Osteoblast (primary cell): ENCODE data around the gene TBX10. TPM values are rescaled to one million over a fixed set of nuclear protein-coding genes. Genes with fewer than 3 reads are reported as not detected.
A peak's percentile ranks its signal among the peaks of the same experiment; 100 is the strongest.

ENCODE experiments used
- DNase-seq: peaks from one replicate; pipeline ENCODE4 v3.0.0; 2011; ENCODE audit warnings: low spot score, mixed read lengths; ENCODE audit not compliant: insufficient read length; ENCODE audit errors: missing footprints
- H2AFZ ChIP-seq: 2 replicates; pipeline ENCODE4 v1.6.0; 2011; ENCODE audit warnings: mild to moderate bottlenecking, low read length
- H3K27ac ChIP-seq: 2 replicates; pipeline ENCODE4 v1.5.1; 2011; ENCODE audit warnings: mild to moderate bottlenecking, low read depth, low read length, moderate library complexity
- H3K27me3 ChIP-seq: 2 replicates; pipeline ENCODE4 v1.6.0; 2012; ENCODE audit warnings: mild to moderate bottlenecking, control low read depth, inconsistent platforms, low read length, moderate library complexity; ENCODE audit not compliant: insufficient read depth
- H3K36me3 ChIP-seq: 2 replicates; pipeline ENCODE4 v1.5.1; 2011; ENCODE audit warnings: mild to moderate bottlenecking, low read length, control low read depth, moderate library complexity; ENCODE audit not compliant: insufficient read depth
- H3K4me1 ChIP-seq: 2 replicates; pipeline ENCODE4 v1.5.1; 2011; ENCODE audit warnings: mild to moderate bottlenecking, low read length, control low read depth, moderate library complexity; ENCODE audit not compliant: insufficient read depth
- H3K4me2 ChIP-seq: 2 replicates; pipeline ENCODE4 v1.6.0; 2011; ENCODE audit warnings: mild to moderate bottlenecking, low read length; ENCODE audit not compliant: insufficient read depth
- H3K4me3 ChIP-seq: fragments of 200-600 bp; sonication (generic); 3 replicates; pipeline ENCODE4 v1.5.1; 2012; ENCODE audit warnings: mild to moderate bottlenecking, low read length, inconsistent platforms; ENCODE audit not compliant: insufficient read depth
- H3K79me2 ChIP-seq: 2 replicates; pipeline ENCODE4 v1.6.0; 2012; ENCODE audit warnings: mild to moderate bottlenecking, low read length, control low read depth, inconsistent platforms; ENCODE audit not compliant: insufficient read depth
- H3K9me3 ChIP-seq: 2 replicates; pipeline ENCODE4 v1.5.1; 2011; ENCODE audit warnings: low read depth, low read length, control low read depth
- H4K20me1 ChIP-seq: 2 replicates; pipeline ENCODE4 v1.6.0; 2012; ENCODE audit warnings: mild to moderate bottlenecking, low read length, control low read depth; ENCODE audit not compliant: insufficient read depth
- CTCF ChIP-seq: IDR thresholded peaks from 2 replicates; pipeline ENCODE4 v1.5.1; 2011; ENCODE audit warnings: mild to moderate bottlenecking, low read depth, low read length, moderate library complexity; ENCODE audit errors: extremely low read depth
- small RNA-seq: library from RNA; depleted of rRNA; stranded (forward); fragments of <200 nt; gene quantifications from one replicate; pipeline ENCODE3, GENCODE V24; 2012
- total RNA-seq: library from RNA; depleted of rRNA; stranded (reverse); fragments of >200 nt; gene quantifications from 2 replicates; pipeline ENCODE4 v1.2.3, GENCODE V29; 2012

The TBX10 gene
- total RNA-seq, 1 donor = not detected

- no peak for TF ChIP-seq CTCF
- no peak overlapping the region for H3K4me3 ChIP-seq
Observed at GRCh38 chr11:67581469-67581868, 58.1 kb downstream of the TBX10 start.

More at GRCh38 chr11:67581469-67581868, 58.1 kb downstream of the TBX10 start:
- peaks cover 22% of the 10 kb centered on the region for H3K79me2 ChIP-seq
- no peak overlapping the region for H2AFZ ChIP-seq
- H3K27ac ChIP-seq = no peak overlapping the region
- no peak overlapping the region for H3K4me2 ChIP-seq
- H3K36me3 ChIP-seq = peaks cover 12% of the 10 kb centered on the region
- peaks cover 13% of the 10 kb centered on the region for H4K20me1 ChIP-seq
- H3K27me3 ChIP-seq = peaks cover 31% of the 10 kb centered on the region
- peaks cover 8% of the 10 kb centered on the region for H3K4me1 ChIP-seq
- DNase-seq = no peak
- H3K9me3 ChIP-seq = no peaks in the 10 kb centered on the region

Small RNAs within 50 kb of the gene (small RNA-seq; reads per million reads assigned to genes)
- gene AP003385.3 (not detected), gene RPL37P2 (1.0 reads per million, percentile 30 among the genes with 10 or more reads in this experiment)

Other genes starting within 250 kb of the TBX10 start
- 7.6 and 10.3 TPM in 2 replicates for gene RAD9A, start 247.8 kb downstream of the TBX10 start, total RNA-seq
- 161 and 169 TPM in 2 replicates for gene PPP1CA, start 237.9 kb downstream of the TBX10 start, total RNA-seq
- not detected in 2 replicates for gene TBC1D10C, start 235.7 kb downstream of the TBX10 start, total RNA-seq
- under 0.01 TPM in 2 replicates for gene CARNS1, start 224.1 kb downstream of the TBX10 start, total RNA-seq
- gene RPS6KB2, start 211.3 kb downstream of the TBX10 start, total RNA-seq = 33.9 and 36.9 TPM in 2 replicates
- gene PTPRCAP, start 202.1 kb downstream of the TBX10 start, total RNA-seq = under 0.01 and 0.36 TPM in 2 replicates
- gene CORO1B, start 196.3 kb downstream of the TBX10 start, total RNA-seq = 137 and 140 TPM in 2 replicates
- gene GPR152, start 187.0 kb downstream of the TBX10 start, total RNA-seq = not detected in 2 replicates
- gene CABP4, start 184.4 kb downstream of the TBX10 start, total RNA-seq = not detected in 2 replicates
- gene TMEM134, start 170.5 kb downstream of the TBX10 start, total RNA-seq = 15.6 and 29.3 TPM in 2 replicates
- 64.2 and 71.3 TPM in 2 replicates for gene AIP, start 156.7 kb downstream of the TBX10 start, total RNA-seq
- 13.3 and 14.1 TPM in 2 replicates for gene PITPNM1, start 134.4 kb downstream of the TBX10 start, total RNA-seq
- gene CDK2AP2, start 131.6 kb downstream of the TBX10 start, total RNA-seq = 6.2 and 10.3 TPM in 2 replicates
- gene CABP2, start 116.3 kb downstream of the TBX10 start, total RNA-seq = not detected in 2 replicates
- gene GSTP1, start 56.0 kb downstream of the TBX10 start, total RNA-seq = 361 and 465 TPM in 2 replicates
- gene NDUFV1, start 32.8 kb downstream of the TBX10 start, total RNA-seq = 146 and 158 TPM in 2 replicates
- gene NUDT8, start 9.8 kb downstream of the TBX10 start, total RNA-seq = 4.7 and 5.3 TPM in 2 replicates
- gene ACY3, start 11.0 kb upstream of the TBX10 start, total RNA-seq = under 0.01 and 0.29 TPM in 2 replicates
- gene ALDH3B2, start 34.9 kb upstream of the TBX10 start, total RNA-seq = not detected in 2 replicates